Uterus (tissue), 2 donors: ENCODE data around the gene PHLPP1.

ENCODE experiments used
- CTCF ChIP-seq, 4 experiments: fragments of 200-600 bp in 2 of 4; fragments of 450-650 bp in 2 of 4; sonication (generic) in 2 of 4; IDR thresholded peaks; one replicate each; pipeline ENCODE4 v1.5.1; 2016 to 2019; ENCODE audit warnings: antibody characterized with exemption in 4 of 4, mild to moderate bottlenecking in 2 of 4, moderate library complexity in 1 of 4
- POLR2A ChIP-seq, 2 donors: fragments of 450-650 bp; IDR thresholded peaks; one replicate each; pipeline ENCODE4 v1.6.1; 2016; ENCODE audit warnings: antibody characterized with exemption in 2 of 2, mild to moderate bottlenecking in 1 of 2, moderate library complexity in 1 of 2

- TF ChIP-seq CTCF (IDR thresholded peaks at IDR 0.05) (no peak), POLR2A (IDR thresholded peaks at IDR 0.05) (no peak)
Measured at GRCh38 chr18:62693659-62694058, 21.7 kb upstream of the PHLPP1 start.
